DOHH2 (cell line): ENCODE measurements around the gene NDUFC1.
"Not testable (repeated sequence)": the region's sequence is repeated elsewhere in the genome, so short reads cannot be mapped to it uniquely, and the experiment has no call there.

Experiments
- H3F3A ChIP-seq: fragments of 200-600 bp; sonication (generic), shearing (Covaris generic); 2 replicates; pipeline ENCODE4 v1.6.0; 2016; ENCODE audit warnings: antibody characterized with exemption, mild to moderate bottlenecking; ENCODE audit not compliant: control insufficient read depth, insufficient read depth
- H3K27ac ChIP-seq: fragments of 200-600 bp; sonication (generic); 2 replicates; pipeline ENCODE4 v1.5.1; 2014; ENCODE audit warnings: low read depth, mild to moderate bottlenecking, low read length, moderate library complexity
- H3K27me3 ChIP-seq: fragments of 200-600 bp; sonication (generic); 2 replicates; pipeline ENCODE4 v1.6.1; 2014; ENCODE audit warnings: mild to moderate bottlenecking, low read length, mixed read lengths; ENCODE audit not compliant: control insufficient read depth
- H3K36me3 ChIP-seq: fragments of 200-600 bp; sonication (generic); 2 replicates; pipeline ENCODE4 v1.6.1; 2014; ENCODE audit warnings: mild to moderate bottlenecking, low read length, moderate library complexity, mixed read lengths; ENCODE audit not compliant: control insufficient read depth
- H3K4me1 ChIP-seq: fragments of 200-600 bp; sonication (generic); 2 replicates; pipeline ENCODE4 v1.6.1; 2014; ENCODE audit warnings: mild to moderate bottlenecking, low read length, mixed read lengths; ENCODE audit not compliant: control insufficient read depth
- H3K4me2 ChIP-seq: fragments of 200-600 bp; sonication (generic); 2 replicates; pipeline ENCODE4 v1.6.0; 2014; ENCODE audit warnings: mild to moderate bottlenecking, low read length, moderate library complexity
- H3K4me3 ChIP-seq: fragments of 200-600 bp; sonication (generic); 2 replicates; pipeline ENCODE4 v1.5.1; 2014; ENCODE audit warnings: mild to moderate bottlenecking, low read length, mixed read lengths
- H3K79me2 ChIP-seq: fragments of 200-600 bp; sonication (generic); 2 replicates; pipeline ENCODE4 v1.6.1; 2014; ENCODE audit warnings: mild to moderate bottlenecking, low read length, mixed read lengths; ENCODE audit not compliant: control insufficient read depth
- H3K9me2 ChIP-seq: fragments of 200-600 bp; sonication (generic); replicated peaks from 2 replicates; pipeline ENCODE4 v1.6.1; 2014; ENCODE audit warnings: mild to moderate bottlenecking, low read length, mixed read lengths; ENCODE audit not compliant: control insufficient read depth
- H3K9me3 ChIP-seq: fragments of 200-600 bp; sonication (generic); 2 replicates; pipeline ENCODE4 v1.6.1; 2014; ENCODE audit warnings: antibody characterized with exemption, low read length, mixed read lengths; ENCODE audit not compliant: control insufficient read depth, insufficient read depth
- H4K20me1 ChIP-seq: fragments of 200-600 bp; sonication (generic); 2 replicates; pipeline ENCODE4 v1.6.0; 2014; ENCODE audit warnings: low read depth, mild to moderate bottlenecking, antibody characterized with exemption, low read length, moderate library complexity; ENCODE audit not compliant: control insufficient read depth, insufficient read depth
- CTCF ChIP-seq: fragments of 200-600 bp; sonication (generic); IDR thresholded peaks from one replicate; pipeline ENCODE4 v1.5.1; 2014; ENCODE audit warnings: antibody characterized with exemption, mild to moderate bottlenecking, low read depth, low read length; ENCODE audit not compliant: poor library complexity, severe bottlenecking
- EZH2phosphoT487 ChIP-seq: fragments of 200-600 bp; sonication (generic); IDR thresholded peaks from 2 replicates; pipeline ENCODE4 v1.6.1; 2017; ENCODE audit warnings: borderline replicate concordance, mild to moderate bottlenecking, antibody characterized with exemption, low read length, moderate library complexity, mixed read lengths

NDUFC1 gene

DNA sequence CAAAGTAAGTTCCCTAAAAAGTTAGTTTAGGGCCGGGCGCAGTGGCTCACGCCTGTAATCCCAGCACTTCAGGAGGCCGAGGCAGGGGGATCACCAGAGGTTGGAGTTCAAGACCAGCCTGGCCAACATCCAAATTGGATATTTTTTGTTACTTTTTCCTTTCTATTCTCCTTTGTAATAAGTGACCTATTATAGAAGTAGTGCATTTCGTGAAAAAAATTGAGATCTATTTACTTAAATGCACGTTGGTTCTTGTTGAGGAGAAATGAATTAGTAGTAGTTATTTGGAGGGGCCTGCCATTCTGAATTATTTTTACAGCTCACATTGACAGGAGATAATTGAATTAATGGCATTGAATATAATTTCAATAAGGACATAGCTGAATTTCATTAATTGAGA is 22.3 kb upstream of the NDUFC1 start:
- Histone ChIP-seq H3K36me3 (peaks cover 31% of the 10 kb centered on the region), H3K9me2 (no peaks in the 10 kb centered on the region), H3K4me2 (no peak overlapping the region), H3K27me3 (no peaks in the 10 kb centered on the region), H3F3A (no peaks in the 10 kb centered on the region; the same call in 1 of the 2 replicates), H3K4me3 (no peak overlapping the region), H3K79me2 (peaks cover 100% of the 10 kb centered on the region), H3K9me3 (no peaks in the 10 kb centered on the region), H3K27ac (no peak overlapping the region), H4K20me1 (peaks cover 20% of the 10 kb centered on the region; the same call in 1 of the 2 replicates), H3K4me1 (peaks cover 27% of the 10 kb centered on the region)
- TF ChIP-seq CTCF (no peak), EZH2phosphoT487 (no peak)

- H3K4me3 ChIP-seq, H3K9me3 ChIP-seq, H3K4me2 ChIP-seq, H3K9me2 ChIP-seq, H3K27ac ChIP-seq, H3K27me3 ChIP-seq, H3F3A ChIP-seq: not testable (repeated sequence)
- peaks cover 20% of the 10 kb centered on the region; the same call in 1 of the 2 replicates for H4K20me1 ChIP-seq
- peaks cover 16% of the 10 kb centered on the region for H3K4me1 ChIP-seq
- H3K79me2 ChIP-seq = peaks cover 100% of the 10 kb centered on the region
- H3K36me3 ChIP-seq = peaks cover 30% of the 10 kb centered on the region
Observed at GRCh38 chr4:139322541-139322940, 20.3 kb upstream of the NDUFC1 start.

DNA sequence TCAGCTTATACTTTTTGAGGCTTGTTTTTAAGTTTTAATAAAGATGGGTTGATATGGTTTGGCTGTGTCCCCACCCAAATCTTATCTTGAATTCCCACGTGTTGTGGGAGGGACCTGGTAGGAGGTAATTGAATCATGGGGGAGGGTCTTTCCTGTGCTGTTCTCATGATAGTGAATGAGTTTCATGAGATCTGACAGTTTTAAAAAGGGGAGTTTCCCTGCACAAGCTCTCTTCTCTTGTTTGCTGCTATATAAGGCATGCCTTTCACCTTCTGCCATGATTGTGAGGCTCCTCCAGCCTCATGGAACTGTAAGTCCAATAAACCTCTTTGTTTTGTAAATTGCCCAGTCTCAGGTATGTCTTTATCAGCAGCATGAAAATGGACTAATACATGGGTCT is 19.8 kb upstream of the NDUFC1 start:
- not testable (repeated sequence) for H3K27me3 ChIP-seq, H3K4me3 ChIP-seq, H3K9me3 ChIP-seq, H3F3A ChIP-seq, H3K4me2 ChIP-seq, H3K27ac ChIP-seq, H3K9me2 ChIP-seq
- H3K4me1 ChIP-seq = peaks cover 18% of the 10 kb centered on the region
- peaks cover 100% of the 10 kb centered on the region for H3K79me2 ChIP-seq
- peaks cover 20% of the 10 kb centered on the region; the same call in 1 of the 2 replicates for H4K20me1 ChIP-seq
- H3K36me3 ChIP-seq = peaks cover 30% of the 10 kb centered on the region

GRCh38 chr4:139319571-139319970 is 17.3 kb upstream of the NDUFC1 start:
- Histone ChIP-seq H3K4me2 (no peak overlapping the region), H3K79me2 (peaks cover 100% of the 10 kb centered on the region), H3K27me3 (no peaks in the 10 kb centered on the region), H3K27ac (no peak overlapping the region), H4K20me1 (peaks cover 14% of the 10 kb centered on the region; the same call in 1 of the 2 replicates), H3K9me2 (no peaks in the 10 kb centered on the region), H3K4me1 (peaks cover 38% of the 10 kb centered on the region), H3K4me3 (no peak overlapping the region), H3K36me3 (peaks cover 32% of the 10 kb centered on the region), H3K9me3 (peaks cover 4% of the 10 kb centered on the region; the same call in 1 of the 2 replicates), H3F3A (peaks cover 3% of the 10 kb centered on the region; the same call in 1 of the 2 replicates)
- TF ChIP-seq CTCF (no peak), EZH2phosphoT487 (no peak)
